ENCODE measurements around the gene C2CD3.

Gene C2CD3

GRCh38 chr11:74037309-74037708 is 133.5 kb downstream of the C2CD3 start:
- no peak for DNase-seq
- in situ Hi-C loops (cut with HindIII; ENCODE audit: low pct_ligation_motif_present, low pct_unique_long_range_greater_than_20kb, low sequenced_read_pairs): no loop called here

- DNase-seq: no peak
- in situ Hi-C loops (cut with HindIII; ENCODE audit: low pct_ligation_motif_present, low pct_unique_long_range_greater_than_20kb, low sequenced_read_pairs): no loop called here
Measured at GRCh38 chr11:74035264-74035663, 135.5 kb downstream of the C2CD3 start.

- in situ Hi-C loops (cut with HindIII; ENCODE audit: low pct_ligation_motif_present, low pct_unique_long_range_greater_than_20kb, low sequenced_read_pairs): no loop called here
- no peak for DNase-seq
Measured at GRCh38 chr11:74033046-74033445, 137.8 kb downstream of the C2CD3 start.

- in situ Hi-C loops (cut with HindIII; ENCODE audit: low pct_ligation_motif_present, low pct_unique_long_range_greater_than_20kb, low sequenced_read_pairs): no loop called here
Measured at GRCh38 chr11:74030723-74031676, 139.8 kb downstream of the C2CD3 start.

DNA sequence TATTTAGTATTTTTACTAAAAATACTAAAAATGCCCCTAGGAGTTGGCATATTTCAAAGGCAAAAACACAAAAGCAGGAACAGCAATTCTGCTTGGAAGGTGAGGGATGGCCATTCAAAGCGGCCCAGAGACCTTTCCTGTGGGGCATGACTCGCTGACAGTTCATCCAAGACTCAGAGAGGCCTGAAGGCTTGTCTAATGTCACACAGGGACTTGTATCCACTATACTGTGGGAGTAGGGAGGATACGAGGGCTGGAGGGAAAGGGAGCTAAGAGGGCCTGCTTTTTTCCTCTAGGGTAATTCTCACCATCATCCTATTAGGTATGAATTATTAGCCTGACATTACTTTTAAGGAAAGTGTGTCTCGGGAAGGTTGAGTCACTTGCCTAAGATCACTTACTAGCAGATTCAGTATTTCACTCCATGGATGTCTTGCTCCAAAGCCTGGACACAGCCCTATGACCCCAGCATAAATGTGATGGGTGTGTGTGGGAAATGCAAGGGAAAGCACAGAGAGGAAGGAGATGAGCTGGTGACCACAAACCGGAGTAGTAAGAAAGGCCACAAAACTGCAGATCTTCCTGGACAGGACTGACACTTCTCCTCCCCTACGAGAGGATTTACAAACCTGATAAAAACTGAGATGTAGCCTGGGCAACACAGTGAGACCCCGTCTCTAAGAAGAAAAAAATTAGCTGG is 145.2 kb downstream of the C2CD3 start:
- in situ Hi-C loops (cut with HindIII; ENCODE audit: low pct_ligation_motif_present, low pct_unique_long_range_greater_than_20kb, low sequenced_read_pairs): no loop called here
- DNase-seq: peak; percentile 6

More at GRCh38 chr11:74030723-74031676, 139.8 kb downstream of the C2CD3 start:
- no peak for DNase-seq

DNA sequence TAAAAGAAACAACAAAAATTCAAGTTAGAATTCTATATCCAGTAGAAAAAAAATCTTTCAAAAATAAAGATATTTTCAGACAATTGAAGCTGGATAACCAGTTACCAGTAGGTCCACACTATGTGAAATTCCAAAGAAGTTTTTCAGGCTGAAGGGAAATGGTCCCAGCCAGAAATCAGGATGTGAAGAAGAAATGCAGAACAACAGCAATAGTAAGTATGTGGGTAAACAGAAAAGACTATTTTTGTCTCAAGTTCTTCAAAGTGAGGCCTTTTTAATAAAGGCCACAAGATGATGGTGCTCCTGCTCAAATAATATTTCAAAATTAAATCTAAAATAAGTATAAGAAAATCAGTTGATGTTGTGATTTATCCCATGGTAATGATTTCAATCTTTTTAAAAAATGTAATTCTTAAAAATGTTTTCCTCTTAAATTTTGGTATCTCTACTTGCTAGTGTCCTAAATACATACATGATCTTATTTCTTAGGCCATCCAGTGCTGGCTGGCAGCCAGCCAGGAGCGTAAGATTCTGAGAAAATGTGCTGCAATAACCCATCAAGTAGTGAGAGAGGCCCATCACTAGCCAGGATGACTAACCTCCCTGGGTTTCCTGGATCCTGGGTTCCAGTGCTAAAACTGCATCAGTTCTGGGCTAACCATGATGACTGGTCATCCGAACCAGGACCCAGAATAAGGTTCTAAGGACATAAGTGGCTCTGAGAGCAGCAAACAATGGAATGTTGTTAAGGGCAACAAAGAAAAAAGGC is 146.4 kb downstream of the C2CD3 start:
- DNase-seq: peak; percentile 17
- in situ Hi-C loops (cut with HindIII; ENCODE audit: low pct_ligation_motif_present, low pct_unique_long_range_greater_than_20kb, low sequenced_read_pairs): no loop called here

GRCh38 chr11:74023276-74023675 is 147.5 kb downstream of the C2CD3 start:
- in situ Hi-C loops (cut with HindIII; ENCODE audit: low pct_ligation_motif_present, low pct_unique_long_range_greater_than_20kb, low sequenced_read_pairs): no loop called here

GRCh38 chr11:74022546-74022945 is 148.3 kb downstream of the C2CD3 start:
- DNase-seq: no peak
- in situ Hi-C loops (cut with HindIII; ENCODE audit: low pct_ligation_motif_present, low pct_unique_long_range_greater_than_20kb, low sequenced_read_pairs): no loop called here

More at GRCh38 chr11:74023276-74023675, 147.5 kb downstream of the C2CD3 start:
- no peak for DNase-seq

DNA sequence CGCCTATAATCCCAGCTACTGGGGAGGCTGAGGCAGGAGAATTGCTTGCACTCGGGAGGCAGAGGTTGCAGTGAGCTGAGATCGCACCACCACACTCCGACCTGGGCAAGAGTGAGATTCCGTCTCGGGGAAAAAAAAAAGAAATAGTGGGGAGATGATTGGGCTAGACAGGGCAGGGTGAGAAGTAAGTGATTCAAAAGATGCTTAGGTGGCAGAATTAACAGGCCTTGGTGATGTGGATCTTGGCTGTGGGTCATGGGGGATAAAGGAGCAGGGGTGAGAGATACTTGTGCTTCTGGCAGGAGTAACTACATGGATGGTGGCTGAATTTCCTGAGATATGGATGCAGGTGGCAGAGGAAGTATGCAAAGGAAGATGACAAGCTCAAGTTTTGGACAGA is 148.8 kb downstream of the C2CD3 start:
- in situ Hi-C loops (cut with HindIII; ENCODE audit: low pct_ligation_motif_present, low pct_unique_long_range_greater_than_20kb, low sequenced_read_pairs): no loop called here
- no peak for DNase-seq

DNA sequence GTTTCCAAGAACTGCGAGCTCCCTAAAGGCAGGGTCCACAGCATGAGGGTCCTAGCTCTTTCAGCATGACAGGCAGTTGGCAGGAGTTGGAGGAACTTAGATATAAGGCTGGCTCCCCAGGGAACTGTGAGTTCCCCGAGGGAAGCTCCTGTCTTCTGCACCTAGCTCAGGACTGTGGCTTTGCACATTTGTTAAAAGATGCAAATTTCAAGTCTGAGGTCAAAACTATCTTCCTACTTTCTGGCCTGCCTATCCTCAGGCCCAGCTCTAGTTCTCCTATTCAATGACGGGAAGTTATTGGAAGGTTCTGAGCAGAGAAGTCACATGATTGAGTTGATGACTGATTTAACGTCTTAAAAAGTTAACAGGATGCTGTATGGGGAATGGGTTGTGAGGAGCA is 150.3 kb downstream of the C2CD3 start:
- DNase-seq: no peak
- in situ Hi-C loops (cut with HindIII; ENCODE audit: low pct_ligation_motif_present, low pct_unique_long_range_greater_than_20kb, low sequenced_read_pairs): no loop called here

- in situ Hi-C loops (cut with HindIII; ENCODE audit: low pct_ligation_motif_present, low pct_unique_long_range_greater_than_20kb, low sequenced_read_pairs): no loop called here
- DNase-seq: no peak
Measured at GRCh38 chr11:74019860-74020259, 150.9 kb downstream of the C2CD3 start.

DNA sequence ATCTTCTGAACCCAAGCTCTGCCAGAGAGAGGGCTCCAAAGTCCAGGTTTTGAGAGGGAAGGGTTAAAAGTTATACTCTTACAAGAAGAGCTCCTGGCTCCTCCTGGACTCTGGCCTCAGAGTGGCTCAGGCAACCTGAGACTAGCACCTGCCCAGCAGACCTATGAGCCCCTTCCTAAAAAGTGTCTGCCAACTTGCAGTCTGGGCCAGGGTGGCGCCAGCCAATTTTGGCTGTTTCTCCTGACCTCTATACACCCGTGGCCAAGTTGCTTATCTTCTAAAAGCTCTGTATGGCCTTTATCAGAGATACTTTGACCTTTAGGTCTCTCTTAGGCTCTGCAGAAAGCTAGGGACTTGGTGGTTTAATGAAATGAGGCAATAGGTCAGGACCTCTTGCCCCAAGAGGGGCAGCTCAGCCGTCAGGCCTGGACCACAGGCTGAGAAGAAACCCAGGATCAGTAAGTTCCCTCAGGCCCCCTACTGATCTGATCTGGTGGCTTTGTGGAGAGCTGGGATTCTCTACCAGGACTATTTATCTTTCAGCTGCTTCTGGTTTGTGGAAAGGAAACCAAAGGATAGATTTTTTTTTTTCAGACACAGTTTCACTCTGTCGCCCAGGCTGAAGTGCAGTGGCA is 151.6 kb downstream of the C2CD3 start:
- in situ Hi-C loops (cut with HindIII; ENCODE audit: low pct_ligation_motif_present, low pct_unique_long_range_greater_than_20kb, low sequenced_read_pairs): no loop called here
- DNase-seq: no peak

- in situ Hi-C loops (cut with HindIII; ENCODE audit: low pct_ligation_motif_present, low pct_unique_long_range_greater_than_20kb, low sequenced_read_pairs): no loop called here
- no peak for DNase-seq
Measured at GRCh38 chr11:74018331-74019005, 152.3 kb downstream of the C2CD3 start.

DNA sequence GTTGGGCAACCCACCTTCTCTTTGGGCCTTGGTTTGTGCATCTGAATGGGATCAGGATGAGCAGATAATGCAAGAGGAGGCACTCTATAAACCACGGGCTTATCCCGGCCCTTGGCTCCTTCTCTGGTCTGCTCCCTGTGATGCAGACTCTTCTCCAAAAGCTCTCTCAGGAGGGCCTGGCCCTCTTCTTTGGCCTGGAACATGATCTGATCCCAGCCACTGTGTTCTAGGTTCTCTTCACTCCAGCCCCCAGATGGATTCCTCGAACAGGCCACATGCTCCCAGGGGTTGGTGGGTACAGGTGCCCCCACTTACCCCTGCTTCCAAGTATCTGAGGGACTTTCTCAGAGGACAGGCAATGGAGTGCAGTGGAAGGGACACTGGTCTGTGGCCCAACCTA is 153.2 kb downstream of the C2CD3 start:
- DNase-seq: no peak
- in situ Hi-C loops (cut with HindIII; ENCODE audit: low pct_ligation_motif_present, low pct_unique_long_range_greater_than_20kb, low sequenced_read_pairs): no loop called here

DNA sequence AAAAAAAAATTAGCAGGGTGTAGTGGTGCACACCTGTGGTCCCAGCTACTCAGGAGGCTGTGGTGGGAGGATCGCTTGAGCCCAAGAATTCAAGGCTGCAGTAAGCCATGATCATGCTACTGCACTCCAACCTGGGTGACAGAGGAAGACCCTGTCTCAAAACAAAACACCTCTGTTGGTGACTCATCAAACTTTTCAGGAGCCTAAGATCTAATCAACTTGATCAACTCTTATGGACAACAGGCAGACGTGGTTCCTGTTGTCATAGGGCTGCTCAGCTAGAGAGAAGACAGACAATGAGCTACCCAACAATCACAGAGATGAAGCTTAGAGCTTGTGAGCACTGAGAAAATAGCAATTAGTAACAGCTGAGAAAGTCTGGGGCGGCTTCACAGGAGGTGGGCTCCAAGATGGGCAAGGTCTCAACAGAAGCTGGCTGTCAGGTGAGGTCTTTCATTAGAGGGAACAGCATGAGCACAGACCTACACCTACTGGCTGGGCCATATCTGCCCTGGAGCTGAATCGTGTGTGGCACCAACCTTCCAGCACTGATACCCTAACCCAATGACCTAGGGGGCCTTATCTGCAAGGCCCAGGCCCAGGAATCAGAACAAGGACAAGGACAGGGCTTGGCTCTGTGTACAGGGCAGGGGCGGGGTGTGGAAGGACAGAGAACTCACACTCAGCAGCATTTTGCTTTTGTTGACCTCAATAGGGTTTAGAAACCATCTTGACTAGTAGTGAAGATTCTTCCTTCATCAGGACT is 154.7 kb downstream of the C2CD3 start:
- in situ Hi-C loops (cut with HindIII; ENCODE audit: low pct_ligation_motif_present, low pct_unique_long_range_greater_than_20kb, low sequenced_read_pairs): no loop called here

GRCh38 chr11:74014880-74015279 is 155.9 kb downstream of the C2CD3 start:
- in situ Hi-C loops (cut with HindIII; ENCODE audit: low pct_ligation_motif_present, low pct_unique_long_range_greater_than_20kb, low sequenced_read_pairs): no loop called here
- no peak for DNase-seq

More for the DNA sequence above, 154.7 kb downstream of the C2CD3 start:
- no peak for DNase-seq

- in situ Hi-C loops (cut with HindIII; ENCODE audit: low pct_ligation_motif_present, low pct_unique_long_range_greater_than_20kb, low sequenced_read_pairs): no loop called here
- DNase-seq: no peak
Measured at GRCh38 chr11:74013141-74013540, 157.7 kb downstream of the C2CD3 start.

Measured in ACHN (cell line).